ENCODE data around the gene BRK1.

DNA sequence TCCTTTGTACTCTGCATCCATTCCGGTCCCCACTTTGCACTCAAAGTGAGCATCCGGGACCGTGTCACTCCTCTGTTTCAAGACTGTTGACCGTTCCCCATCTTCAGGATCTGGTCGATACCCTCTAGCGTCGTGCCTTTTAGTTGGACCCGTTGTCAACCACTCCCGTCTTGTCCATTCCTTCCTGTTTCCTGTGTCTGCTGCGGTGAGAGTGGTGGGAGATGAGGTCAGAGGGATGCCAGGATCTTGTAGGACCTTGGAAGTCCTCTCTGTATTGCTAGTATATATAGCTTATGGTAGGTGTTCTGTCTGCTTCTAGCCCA, 624 bp downstream of the BRK1 start:
- TF ChIP-seq CHD2 (IDR thresholded peaks at IDR 0.05; ENCODE audit: borderline replicate concordance, low read depth, low read length) (no peak), CREM (IDR thresholded peaks at IDR 0.05; ENCODE audit: low read depth) (no peak), RAD21 (IDR thresholded peaks at IDR 0.05; ENCODE audit: insufficient read depth, low read depth, low read length) (no peak), FOXM1 (IDR thresholded peaks at IDR 0.05; ENCODE audit: low read depth, low read length) (no peak)
- TF ChIP-seq, protein P1, sequence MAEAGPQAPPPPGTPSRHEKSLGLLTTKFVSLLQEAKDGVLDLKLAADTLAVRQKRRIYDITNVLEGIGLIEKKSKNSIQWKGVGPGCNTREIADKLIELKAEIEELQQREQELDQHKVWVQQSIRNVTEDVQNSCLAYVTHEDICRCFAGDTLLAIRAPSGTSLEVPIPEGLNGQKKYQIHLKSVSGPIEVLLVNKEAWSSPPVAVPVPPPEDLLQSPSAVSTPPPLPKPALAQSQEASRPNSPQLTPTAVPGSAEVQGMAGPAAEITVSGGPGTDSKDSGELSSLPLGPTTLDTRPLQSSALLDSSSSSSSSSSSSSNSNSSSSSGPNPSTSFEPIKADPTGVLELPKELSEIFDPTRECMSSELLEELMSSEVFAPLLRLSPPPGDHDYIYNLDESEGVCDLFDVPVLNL (IDR thresholded peaks at IDR 0.05; ENCODE audit: low read depth, low read length), result no peak

Measured in GM12878 (cell line).